Measurements from ENCODE around the gene TAMALIN. TPM values are rescaled to one million over a fixed set of nuclear protein-coding genes. Genes with fewer than 3 reads are reported as not detected.

The TAMALIN gene
- total RNA-seq, 4 donors from 2014 or later: 11.8 to 18.0 (median 16.1) TPM

GRCh38 chr12:52011602-52012214 lies 5.0 kb downstream of the TAMALIN start:
- Histone ChIP-seq H3K4me1 (peaks cover 0 to 61% (median 15%) of the 10 kb centered on the region in 3 donors), H3K9me3 (no peaks in the 10 kb centered on the region), H3K27me3 (peaks cover 11% of the 10 kb centered on the region), H3K4me3 (no peak overlapping the region), H3K36me3 (peaks cover 0 to 48% of the 10 kb centered on the region in 2 donors), H3K27ac (peak overlapping the region in 2 of 4 donors; percentile 87 to 89)
- WGBS, 2 donors (ENCODE audit: low coverage in 1 of 2): 89 to 92% methylated on average over 5 to 7 of the region's 8 CpGs
- TF ChIP-seq POLR2AphosphoS5 (IDR thresholded peaks at IDR 0.05) (no peak), POLR2A (IDR thresholded peaks at IDR 0.05) (no peak), EP300 (IDR thresholded peaks at IDR 0.05) (no peak)
- TF ChIP-seq, protein P1, sequence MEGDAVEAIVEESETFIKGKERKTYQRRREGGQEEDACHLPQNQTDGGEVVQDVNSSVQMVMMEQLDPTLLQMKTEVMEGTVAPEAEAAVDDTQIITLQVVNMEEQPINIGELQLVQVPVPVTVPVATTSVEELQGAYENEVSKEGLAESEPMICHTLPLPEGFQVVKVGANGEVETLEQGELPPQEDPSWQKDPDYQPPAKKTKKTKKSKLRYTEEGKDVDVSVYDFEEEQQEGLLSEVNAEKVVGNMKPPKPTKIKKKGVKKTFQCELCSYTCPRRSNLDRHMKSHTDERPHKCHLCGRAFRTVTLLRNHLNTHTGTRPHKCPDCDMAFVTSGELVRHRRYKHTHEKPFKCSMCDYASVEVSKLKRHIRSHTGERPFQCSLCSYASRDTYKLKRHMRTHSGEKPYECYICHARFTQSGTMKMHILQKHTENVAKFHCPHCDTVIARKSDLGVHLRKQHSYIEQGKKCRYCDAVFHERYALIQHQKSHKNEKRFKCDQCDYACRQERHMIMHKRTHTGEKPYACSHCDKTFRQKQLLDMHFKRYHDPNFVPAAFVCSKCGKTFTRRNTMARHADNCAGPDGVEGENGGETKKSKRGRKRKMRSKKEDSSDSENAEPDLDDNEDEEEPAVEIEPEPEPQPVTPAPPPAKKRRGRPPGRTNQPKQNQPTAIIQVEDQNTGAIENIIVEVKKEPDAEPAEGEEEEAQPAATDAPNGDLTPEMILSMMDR (IDR thresholded peaks at IDR 0.05): no peak
- no peak for ATAC-seq

- Histone ChIP-seq H3K4me1 (peaks cover 0 to 41% (median 15%) of the 10 kb centered on the region in 3 donors), H3K4me3 (no peak overlapping the region), H3K36me3 (peaks cover 0 to 48% of the 10 kb centered on the region in 2 donors), H3K27me3 (no peaks in the 10 kb centered on the region), H3K27ac (peak overlapping the region in 1 of 4 donors; percentile 10), H3K9me3 (no peaks in the 10 kb centered on the region)
- no peak for ATAC-seq
- TF ChIP-seq POLR2AphosphoS5 (IDR thresholded peaks at IDR 0.05): no peak
- TF ChIP-seq POLR2A (IDR thresholded peaks at IDR 0.05): no peak
- TF ChIP-seq, protein P1 (IDR thresholded peaks at IDR 0.05): no peak
- TF ChIP-seq EP300 (IDR thresholded peaks at IDR 0.05): no peak
- 80 to 97% methylated on average over 1 to 9 of the region's 16 CpGs for WGBS, 2 donors (ENCODE audit: low coverage in 1 of 2)
Measured at GRCh38 chr12:52013626-52014310, 7.0 kb downstream of the TAMALIN start.

- no peaks in the 10 kb centered on the region for H3K27me3 ChIP-seq
- WGBS, 2 donors (ENCODE audit: low coverage in 1 of 2): no CpG with 5 or more reads among the region's 93 CpGs
- ATAC-seq: no peak
- peaks cover 0 to 45% of the 10 kb centered on the region in 2 donors for H3K36me3 ChIP-seq
- no peaks in the 10 kb centered on the region for H3K9me3 ChIP-seq
- no peak overlapping the region for H3K27ac ChIP-seq
- H3K4me1 ChIP-seq: peaks cover 0 to 30% (median 15%) of the 10 kb centered on the region in 3 donors
- H3K4me3 ChIP-seq: no peak overlapping the region
- TF ChIP-seq, protein P1 (IDR thresholded peaks at IDR 0.05): no peak
- no peak for TF ChIP-seq POLR2A (IDR thresholded peaks at IDR 0.05)
- TF ChIP-seq POLR2AphosphoS5 (IDR thresholded peaks at IDR 0.05): no peak
- no peak for TF ChIP-seq EP300 (IDR thresholded peaks at IDR 0.05)
Measured at GRCh38 chr12:52014567-52015530, 8.1 kb downstream of the TAMALIN start.

DNA sequence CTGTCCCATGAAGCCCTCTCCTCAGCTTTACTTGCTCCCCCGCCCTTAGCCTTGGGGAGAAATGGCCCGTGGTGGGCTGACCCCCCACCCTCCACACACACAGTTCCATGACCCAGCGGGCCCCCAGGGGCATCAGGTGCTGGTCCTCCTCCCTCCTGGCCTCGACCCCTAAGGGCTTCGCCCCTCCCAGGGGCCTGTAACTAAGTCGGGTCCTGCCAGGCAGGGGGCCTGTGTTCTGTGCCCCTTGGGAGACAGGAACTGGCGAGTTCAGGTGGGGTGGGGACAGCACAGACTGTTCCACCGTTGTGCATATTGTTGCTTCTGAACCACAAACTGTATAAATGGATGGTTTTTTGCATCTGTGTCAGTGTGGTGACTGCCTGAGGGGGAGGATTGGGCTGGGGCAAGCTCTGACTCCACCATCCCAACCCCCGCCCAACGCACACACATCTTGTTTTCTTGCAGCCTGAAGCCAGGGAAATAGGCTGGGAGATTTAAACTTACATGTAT lies 8.8 kb downstream of the TAMALIN start:
- H3K9me3 ChIP-seq: no peaks in the 10 kb centered on the region
- no peak overlapping the region for H3K27ac ChIP-seq
- peaks cover 0 to 24% (median 7%) of the 10 kb centered on the region in 3 donors for H3K4me1 ChIP-seq
- WGBS, 2 donors (ENCODE audit: low coverage in 1 of 2): 83 to 84% methylated on average over 1 to 2 of the region's 10 CpGs
- no peaks in the 10 kb centered on the region for H3K27me3 ChIP-seq
- H3K4me3 ChIP-seq: no peak overlapping the region
- ATAC-seq: no peak
- TF ChIP-seq, protein P1 (IDR thresholded peaks at IDR 0.05): no peak
- TF ChIP-seq POLR2AphosphoS5 (IDR thresholded peaks at IDR 0.05): no peak
- TF ChIP-seq POLR2A (IDR thresholded peaks at IDR 0.05): no peak
- no peak for TF ChIP-seq EP300 (IDR thresholded peaks at IDR 0.05)
- H3K36me3 ChIP-seq: peaks cover 0 to 45% of the 10 kb centered on the region in 2 donors

Data from gastroesophageal sphincter (tissue), 4 donors.